Fibroblast of skin of right biceps (primary cell): Measurements from ENCODE around the gene S100A9.
A peak's percentile ranks its signal among the peaks of the same experiment; 100 is the strongest.

Experiments used
- DNase-seq: peaks from one replicate; pipeline ENCODE4 v3.0.0-alpha.2; 2013

S100A9 gene

DNA sequence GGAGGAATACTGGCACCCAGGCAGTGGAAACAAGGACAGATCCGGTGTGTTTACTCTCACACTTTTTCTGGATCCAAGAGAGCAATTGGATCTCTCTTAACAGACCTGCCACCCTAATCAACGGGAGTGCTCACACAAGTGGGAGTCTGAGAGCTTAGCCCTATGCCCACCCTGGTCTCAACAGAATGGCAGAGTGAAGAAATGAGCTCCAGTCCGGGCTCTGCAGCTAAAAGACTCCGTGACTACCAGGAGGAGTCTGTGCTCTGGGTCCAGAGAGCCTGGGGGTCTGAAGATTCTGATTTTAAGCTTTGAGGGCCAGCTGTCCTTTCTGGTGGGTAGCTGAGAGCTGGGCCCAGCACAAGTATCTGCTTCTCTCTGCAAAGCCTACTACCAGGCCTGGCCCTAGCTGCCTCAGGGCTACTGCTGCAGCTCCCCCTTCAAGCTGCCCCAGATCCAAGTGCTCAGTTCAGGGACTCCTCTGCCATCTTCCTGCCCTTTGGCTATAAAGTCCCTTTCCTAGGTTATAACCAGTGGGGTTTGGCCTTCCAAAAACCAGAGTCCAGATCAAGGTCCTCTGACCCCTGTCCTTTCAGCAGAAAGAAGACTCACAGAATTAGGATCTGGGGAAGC is 3.9 kb downstream of the S100A9 start:
- no peak for DNase-seq

GRCh38 chr1:153362187-153362775 is 4.6 kb downstream of the S100A9 start:
- no peak for DNase-seq

DNA sequence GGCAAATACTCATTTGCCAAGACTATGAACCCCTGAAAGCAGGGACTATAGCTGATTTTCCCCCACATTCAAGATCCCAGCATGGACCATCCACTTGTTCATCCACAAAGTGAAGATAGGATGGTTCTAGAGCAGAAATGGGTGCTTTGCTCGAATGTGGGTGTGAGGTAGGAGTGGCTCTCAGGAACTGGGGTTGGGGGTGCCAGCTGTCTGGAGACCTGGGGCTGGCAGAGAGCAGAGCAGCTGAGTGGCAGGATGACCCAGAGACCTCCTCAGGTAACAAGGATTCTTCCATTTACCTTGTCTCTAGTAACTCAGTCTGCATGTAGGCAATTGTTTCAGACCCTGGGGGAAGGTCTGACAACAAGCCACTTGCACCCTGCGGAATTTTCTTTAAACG is 6.0 kb downstream of the S100A9 start:
- DNase-seq, result no peak

DNA sequence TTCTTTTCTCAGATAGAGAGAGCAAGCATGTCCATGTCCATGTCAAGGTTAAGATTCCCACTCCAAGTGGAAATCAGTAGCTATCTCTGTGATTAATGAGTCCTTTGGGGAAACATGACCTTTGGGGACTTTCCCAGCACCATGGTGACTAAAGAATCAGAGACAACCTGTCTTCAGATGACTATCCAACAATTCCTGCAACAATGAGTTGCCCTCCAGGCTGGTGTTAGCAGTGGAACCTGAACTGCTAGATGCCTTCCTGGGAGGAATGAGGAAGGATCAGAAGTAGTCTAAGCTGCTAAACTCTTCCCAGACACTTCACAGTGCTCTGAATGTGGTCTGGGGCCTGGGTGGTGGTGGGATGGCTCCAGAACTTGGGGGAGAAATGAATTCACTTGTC is 6.5 kb downstream of the S100A9 start:
- DNase-seq, result no peak

- no peak for DNase-seq
These were observed 7.4 kb downstream of the S100A9 start for GRCh38 chr1:153364766-153365666.

DNA sequence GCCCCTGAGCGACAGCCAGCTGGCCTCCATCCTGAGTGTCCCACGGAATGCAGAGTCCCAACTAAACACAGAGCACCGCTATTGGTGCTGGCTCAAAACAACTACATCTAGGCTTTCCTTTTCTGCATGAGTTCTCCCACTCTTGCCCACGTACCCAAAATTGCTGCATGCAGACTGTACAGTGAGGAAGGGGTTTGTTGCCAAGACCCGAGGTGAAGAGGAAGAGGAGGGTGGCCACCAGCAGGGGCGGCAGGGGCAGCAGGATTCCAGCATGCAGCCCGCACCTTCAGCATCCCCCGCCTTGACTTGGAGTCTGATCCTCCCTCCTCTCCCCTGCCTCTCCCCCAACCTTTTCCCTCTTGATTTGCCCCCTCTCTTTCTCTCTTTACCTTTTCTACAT is 8.0 kb downstream of the S100A9 start:
- no peak for DNase-seq

- no peak for DNase-seq
These were observed 8.6 kb downstream of the S100A9 start for GRCh38 chr1:153366261-153366660.

DNA sequence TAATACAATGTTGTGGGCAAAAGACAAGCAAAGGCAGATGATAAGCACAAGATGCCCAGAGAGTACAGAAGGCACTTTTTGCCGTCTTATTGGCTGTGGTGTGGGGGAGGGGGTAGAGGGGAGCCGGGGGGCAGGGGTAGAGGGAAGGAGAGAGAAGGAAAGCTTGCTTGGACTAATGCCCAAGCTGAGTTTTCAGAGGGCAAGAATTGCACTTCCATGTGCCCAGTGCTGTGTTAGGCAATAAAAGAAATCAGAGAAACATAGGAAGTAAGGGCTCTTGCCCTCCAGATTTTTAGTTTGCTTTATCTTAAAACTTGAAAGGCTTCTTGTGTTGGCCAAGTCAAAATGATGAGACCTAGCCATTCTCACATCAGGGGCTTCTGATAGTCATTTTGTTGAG is 9.4 kb downstream of the S100A9 start:
- no peak for DNase-seq

DNA sequence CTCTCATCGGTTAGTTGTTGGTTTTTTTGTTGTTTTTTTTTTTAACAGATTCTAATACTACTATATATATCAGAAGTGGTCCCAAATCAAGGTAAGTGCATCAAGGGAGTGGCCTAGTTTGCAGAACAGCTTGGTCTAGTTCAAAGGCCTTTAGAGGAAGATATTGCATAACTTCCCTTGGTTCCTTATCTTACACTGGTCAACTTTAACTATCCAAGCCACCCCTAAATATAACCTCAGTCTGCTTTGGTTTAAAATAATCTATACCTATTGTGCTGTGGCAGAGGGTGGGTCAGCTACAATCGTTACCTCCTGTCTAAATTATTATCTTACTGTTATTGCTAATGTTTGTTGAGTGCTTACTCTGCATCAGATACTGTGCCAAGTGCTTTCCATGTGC is 10.8 kb downstream of the S100A9 start:
- DNase-seq, result no peak

DNA sequence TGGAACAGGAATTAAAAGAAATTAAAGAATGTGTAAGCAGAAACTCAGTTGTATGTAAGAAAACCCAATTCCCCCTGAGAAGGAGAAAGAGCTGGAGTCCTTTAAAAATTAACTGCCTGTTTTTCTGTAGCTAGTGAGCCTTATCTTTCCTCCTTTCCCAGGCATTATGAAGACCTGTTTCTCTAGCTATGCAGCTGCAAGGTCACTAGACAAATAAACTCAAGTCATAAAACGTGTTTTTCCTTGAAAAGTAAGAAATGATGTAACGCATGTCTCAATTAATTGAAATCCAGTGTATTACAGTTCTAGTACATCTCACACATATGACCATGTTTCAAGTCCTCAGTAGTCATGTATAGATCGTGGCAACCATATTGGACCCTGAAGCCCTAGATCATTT is 12.5 kb downstream of the S100A9 start:
- no peak for DNase-seq

- DNase-seq, result no peak
These were observed 13.6 kb downstream of the S100A9 start for GRCh38 chr1:153371231-153371630.

DNA sequence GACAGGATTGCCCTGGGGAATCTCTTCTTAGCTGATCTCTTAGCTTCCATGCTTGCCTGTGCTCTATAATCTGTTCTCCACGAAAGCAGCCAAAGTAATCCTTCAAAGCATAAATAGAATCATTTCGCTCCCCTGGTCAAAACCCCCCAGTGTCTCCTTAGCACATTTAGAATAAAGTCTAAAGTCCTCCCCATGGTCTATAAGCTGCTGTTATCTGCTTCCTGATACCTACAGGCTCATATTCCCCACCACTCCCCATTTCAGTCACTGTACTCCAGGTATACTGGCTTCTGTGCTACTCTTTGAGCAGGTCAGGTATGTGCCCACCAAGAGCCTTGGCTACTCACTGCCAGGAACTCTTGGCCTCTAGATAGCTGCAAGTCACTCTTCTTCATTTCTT is 14.9 kb downstream of the S100A9 start:
- no peak for DNase-seq

DNA sequence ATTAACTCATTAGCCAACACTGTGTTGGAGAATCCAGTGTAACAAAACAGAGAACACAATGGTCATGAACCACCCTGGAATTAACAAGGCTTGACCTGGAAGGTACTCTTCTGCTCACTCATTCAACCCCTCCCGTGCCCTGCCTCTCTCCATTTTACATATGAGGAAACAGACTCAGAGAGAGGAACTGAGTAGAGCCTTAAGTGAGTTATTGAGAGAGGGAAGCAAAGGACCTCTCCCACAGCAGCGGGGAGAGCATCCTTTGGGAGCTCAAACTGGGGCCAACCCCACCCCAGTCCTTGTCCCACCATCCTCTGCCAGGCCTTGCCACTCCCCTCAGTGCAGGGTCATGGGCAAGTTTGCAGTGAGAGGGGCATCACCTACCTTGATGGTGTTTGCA is 16.4 kb downstream of the S100A9 start:
- DNase-seq, result no peak

DNA sequence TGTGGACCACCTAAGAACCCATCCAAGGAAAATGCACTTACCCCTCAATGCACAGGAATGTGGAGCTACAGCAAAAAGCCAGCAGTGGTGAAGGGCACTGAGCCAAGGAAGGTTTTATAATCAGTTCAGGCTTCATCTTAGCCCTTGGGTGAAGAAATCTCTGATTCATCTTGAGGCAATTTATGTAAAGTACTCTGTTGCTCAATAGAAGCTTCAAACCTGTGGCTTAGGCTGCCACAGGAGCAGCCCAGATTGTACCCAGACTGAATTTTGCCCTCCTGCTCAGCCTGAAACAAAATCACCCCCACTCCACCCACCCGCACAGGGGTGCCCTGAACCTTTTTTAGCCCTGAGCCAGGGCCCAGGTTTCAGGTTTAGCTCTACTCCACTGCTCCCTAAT is 17.9 kb downstream of the S100A9 start, which contains the start of gene S100A12:
Gene S100A12, minus strand, starts transcription at position 111 of the 400 bp plus-strand sequence. CDS start 1,029 bp downstream, outside the sequence.
- peak; percentile 77 for DNase-seq

GRCh38 chr1:153379591-153379990 is 21.9 kb downstream of the S100A9 start:
- no peak for DNase-seq

GRCh38 chr1:153380711-153381110 is 23.1 kb downstream of the S100A9 start:
- no peak for DNase-seq

DNA sequence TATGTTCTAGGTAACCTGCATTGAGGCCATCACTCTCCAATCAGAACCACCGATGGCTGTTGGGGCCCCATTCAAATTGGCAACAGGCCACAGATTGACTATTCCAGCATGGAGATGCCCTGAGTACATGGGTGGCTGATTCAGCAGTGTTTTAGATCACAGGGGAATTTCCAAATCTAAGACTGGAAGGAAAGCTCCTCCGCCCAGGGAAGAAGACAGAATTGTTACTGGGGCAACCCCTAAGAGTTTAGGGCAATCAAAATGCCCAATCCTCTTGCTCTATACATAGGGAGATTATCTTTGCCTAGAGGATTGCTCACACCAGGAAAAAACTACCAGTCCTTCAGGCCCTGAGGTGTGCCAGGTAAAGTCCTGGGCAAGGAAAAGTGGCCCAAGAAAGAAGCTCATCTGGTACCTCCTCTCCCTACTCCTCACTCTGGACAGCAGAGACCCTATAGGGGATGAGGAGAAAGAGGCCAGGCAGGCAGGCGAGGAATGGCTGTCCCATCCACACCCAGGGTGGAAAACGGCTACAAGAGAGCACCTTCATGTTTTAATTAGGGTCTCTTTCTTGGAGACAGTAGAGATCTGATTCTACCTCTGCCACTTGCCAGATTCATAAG is 27.4 kb downstream of the S100A9 start:
- no peak for DNase-seq

- DNase-seq, result no peak
These were observed 28.8 kb downstream of the S100A9 start for GRCh38 chr1:153386500-153386901.

- no peak for DNase-seq
These were observed 29.3 kb downstream of the S100A9 start for GRCh38 chr1:153387001-153387400.

DNA sequence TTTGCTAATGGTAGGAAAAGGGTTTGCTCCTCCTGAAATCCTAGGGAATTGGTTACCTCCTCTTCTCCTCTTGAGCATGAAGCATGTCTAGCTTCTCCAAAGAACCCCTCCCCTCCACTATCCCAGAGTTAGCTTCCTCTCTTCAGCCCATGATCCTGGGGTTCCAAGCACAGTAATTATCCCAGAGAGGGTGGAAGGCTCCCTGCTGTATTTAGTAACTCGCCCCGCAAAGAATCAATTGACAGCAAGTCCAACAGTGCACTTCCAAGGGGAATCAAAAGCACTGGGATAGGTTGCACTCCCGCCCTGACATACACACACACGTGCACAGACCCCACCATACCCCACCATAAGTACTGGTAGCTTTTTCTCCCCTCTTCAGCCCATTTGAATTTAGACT is 30.1 kb downstream of the S100A9 start:
- no peak for DNase-seq

DNA sequence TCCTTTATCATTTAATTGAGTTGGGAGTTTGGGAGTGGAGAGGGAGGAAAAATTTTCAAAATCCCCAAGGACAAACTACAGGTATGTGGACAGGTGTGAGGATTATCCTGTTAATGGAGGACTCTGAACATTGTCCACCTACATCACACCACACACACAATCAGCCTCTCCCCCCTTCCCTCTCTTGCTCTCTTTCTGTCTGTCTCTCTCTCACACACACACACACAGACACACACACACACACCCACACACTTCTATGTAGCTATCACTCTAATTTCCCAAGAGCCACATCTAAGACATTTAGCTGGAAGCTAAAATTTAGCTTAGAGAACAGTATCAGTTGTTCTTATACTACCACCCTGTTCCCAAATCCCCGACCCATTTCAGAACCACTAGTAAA is 31.7 kb downstream of the S100A9 start:
- DNase-seq, result no peak

- DNase-seq, result no peak
These were observed 32.6 kb downstream of the S100A9 start for GRCh38 chr1:153389973-153390879.
